Measurements from ENCODE around the gene FGGY. TPM values are rescaled to one million over a fixed set of nuclear protein-coding genes. Genes with fewer than 3 reads are reported as not detected.

The FGGY gene
- total RNA-seq, 2 donors from 2014 or later, result 14.1 to 14.8 TPM

- WGBS, 2 experiments (ENCODE audit: insufficient coverage in 1 of 2, insufficient read length in 1 of 2), result 95% methylated on average over 10 to 11 of the region's 11 CpGs
Measured at GRCh38 chr1:59514061-59514909, 217.4 kb downstream of the FGGY start.

GRCh38 chr1:59516881-59517280 is 220.0 kb downstream of the FGGY start:
- Mint-ChIP-seq H3K4me1 (peaks cover 5% of the 10 kb centered on the region), H3K4me3 (no peak overlapping the region), H3K36me3 (ENCODE audit: low read depth) (peaks cover 3% of the 10 kb centered on the region), H3K27ac (no peak overlapping the region), H3K27me3 (ENCODE audit: insufficient read depth) (no peaks in the 10 kb centered on the region), H3K9me3 (no peaks in the 10 kb centered on the region)
- peaks cover 5% of the 10 kb centered on the region for H3K9me3 ChIP-seq (ENCODE audit: control insufficient read depth, low read length)
- H3K27ac ChIP-seq (ENCODE audit: low read depth, low read length), result no peak overlapping the region
- no peak for TF ChIP-seq CTCF (conservative IDR thresholded peaks at IDR 0.05)
- H3K36me3 ChIP-seq (ENCODE audit: control insufficient read depth, insufficient read depth, low read length), result no peaks in the 10 kb centered on the region
- H3K4me1 ChIP-seq (ENCODE audit: control insufficient read depth, insufficient read depth, low read length), result no peaks in the 10 kb centered on the region
- no peaks in the 10 kb centered on the region for H3K27me3 ChIP-seq (ENCODE audit: control insufficient read depth, insufficient read depth, low read length, poor library complexity, severe bottlenecking)
- no peak overlapping the region for H3K4me3 ChIP-seq (ENCODE audit: low read length)
- no peak for DNase-seq
- no peak overlapping the region for H3K9ac ChIP-seq (ENCODE audit: extremely low read depth, low read length, poor library complexity, severe bottlenecking)

More at GRCh38 chr1:59514061-59514909, 217.4 kb downstream of the FGGY start:
- Mint-ChIP-seq H3K9me3 (no peaks in the 10 kb centered on the region), H3K27ac (no peak overlapping the region), H3K36me3 (ENCODE audit: low read depth) (peaks cover 3% of the 10 kb centered on the region), H3K4me3 (no peak overlapping the region), H3K27me3 (ENCODE audit: insufficient read depth) (no peaks in the 10 kb centered on the region), H3K4me1 (peaks cover 9% of the 10 kb centered on the region)
- H3K9ac ChIP-seq (ENCODE audit: extremely low read depth, low read length, poor library complexity, severe bottlenecking), result no peak overlapping the region
- TF ChIP-seq CTCF (conservative IDR thresholded peaks at IDR 0.05), result no peak
- H3K9me3 ChIP-seq (ENCODE audit: control insufficient read depth, low read length), result peaks cover 5% of the 10 kb centered on the region
- no peak for DNase-seq
- H3K4me1 ChIP-seq (ENCODE audit: control insufficient read depth, insufficient read depth, low read length), result no peaks in the 10 kb centered on the region
- H3K27me3 ChIP-seq (ENCODE audit: control insufficient read depth, insufficient read depth, low read length, poor library complexity, severe bottlenecking), result no peaks in the 10 kb centered on the region
- H3K36me3 ChIP-seq (ENCODE audit: control insufficient read depth, insufficient read depth, low read length), result no peaks in the 10 kb centered on the region
- no peak overlapping the region for H3K27ac ChIP-seq (ENCODE audit: low read depth, low read length)
- no peak overlapping the region for H3K4me3 ChIP-seq (ENCODE audit: low read length)

- TF ChIP-seq CTCF (conservative IDR thresholded peaks at IDR 0.05), result no peak
- no peak overlapping the region for H3K27ac ChIP-seq (ENCODE audit: low read depth, low read length)
- H3K27me3 Mint-ChIP-seq (ENCODE audit: insufficient read depth), result no peaks in the 10 kb centered on the region
- no peaks in the 10 kb centered on the region for H3K4me1 ChIP-seq (ENCODE audit: control insufficient read depth, insufficient read depth, low read length)
- H3K4me1 Mint-ChIP-seq, result peaks cover 3% of the 10 kb centered on the region
- H3K4me3 Mint-ChIP-seq, result no peak overlapping the region
- no peaks in the 10 kb centered on the region for H3K36me3 ChIP-seq (ENCODE audit: control insufficient read depth, insufficient read depth, low read length)
- H3K27ac Mint-ChIP-seq, result no peak overlapping the region
- H3K36me3 Mint-ChIP-seq (ENCODE audit: low read depth), result peaks cover 1% of the 10 kb centered on the region
- no peak overlapping the region for H3K4me3 ChIP-seq (ENCODE audit: low read length)
- H3K9me3 ChIP-seq (ENCODE audit: control insufficient read depth, low read length), result peaks cover 5% of the 10 kb centered on the region
- no peak overlapping the region for H3K9ac ChIP-seq (ENCODE audit: extremely low read depth, low read length, poor library complexity, severe bottlenecking)
- DNase-seq, result no peak
- WGBS, 2 experiments (ENCODE audit: insufficient coverage in 1 of 2, insufficient read length in 1 of 2), result 89 to 100% methylated on average over 2 to 3 of the region's 3 CpGs
- H3K27me3 ChIP-seq (ENCODE audit: control insufficient read depth, insufficient read depth, low read length, poor library complexity, severe bottlenecking), result no peaks in the 10 kb centered on the region
- H3K9me3 Mint-ChIP-seq, result no peaks in the 10 kb centered on the region
Measured at GRCh38 chr1:59520194-59520593, 223.3 kb downstream of the FGGY start.

Measured in endodermal cell (in vitro differentiated cells).